SK-N-DZ (cell line): ENCODE results near the gene EXOC3L2.
A peak's percentile ranks its signal among the peaks of the same experiment; 100 is the strongest.

Source experiments
- DNase-seq: peaks from one replicate; pipeline ENCODE4 v3.0.0-alpha.2; 2015; ENCODE audit warnings: low spot score

Gene EXOC3L2

GRCh38 chr19:45180936-45181335, 64.3 kb downstream of the EXOC3L2 start:
- no peak for DNase-seq

GRCh38 chr19:45179892-45180370, 65.3 kb downstream of the EXOC3L2 start:
- DNase-seq = no peak

GRCh38 chr19:45179072-45179891, 65.9 kb downstream of the EXOC3L2 start:
- DNase-seq = no peak

GRCh38 chr19:45178262-45179071, 66.7 kb downstream of the EXOC3L2 start, which contains the start of gene BLOC1S3:
TSS of gene BLOC1S3 (plus strand) at chr19:45178784. CDS start at chr19:45179297, 513 bp downstream.
- peak; percentile 100 for DNase-seq

GRCh38 chr19:45177817-45178261, 67.4 kb downstream of the EXOC3L2 start, which contains the start of gene TRAPPC6A:
TSS of gene TRAPPC6A (minus strand) at chr19:45178237. CDS start at chr19:45178218, 19 bp downstream.
- peak; percentile 41 for DNase-seq

GRCh38 chr19:45175515-45176345, 69.5 kb downstream of the EXOC3L2 start:
- no peak for DNase-seq

GRCh38 chr19:45173816-45174215, 71.4 kb downstream of the EXOC3L2 start:
- DNase-seq = no peak

GRCh38 chr19:45172611-45173208, 72.5 kb downstream of the EXOC3L2 start:
- no peak for DNase-seq

GRCh38 chr19:45172173-45172572, 73.0 kb downstream of the EXOC3L2 start:
- DNase-seq = no peak

GRCh38 chr19:45171211-45171623, 74.0 kb downstream of the EXOC3L2 start:
- no peak for DNase-seq

- no peak for DNase-seq
These were observed 74.8 kb downstream of the EXOC3L2 start for GRCh38 chr19:45170146-45171106.

- no peak for DNase-seq
These were observed 75.6 kb downstream of the EXOC3L2 start for GRCh38 chr19:45169602-45170001.

GRCh38 chr19:45168767-45169351, 76.3 kb downstream of the EXOC3L2 start:
- no peak for DNase-seq

- DNase-seq = peak; percentile 75
These were observed 78.4 kb downstream of the EXOC3L2 start for GRCh38 chr19:45166723-45167252.

GRCh38 chr19:45164577-45165335, 80.5 kb downstream of the EXOC3L2 start:
- DNase-seq = peak; percentile 72

- DNase-seq = no peak
These were observed 81.3 kb downstream of the EXOC3L2 start for GRCh38 chr19:45163751-45164460.

GRCh38 chr19:45163156-45163555, 82.1 kb downstream of the EXOC3L2 start:
- DNase-seq = no peak
